ENCODE measurements around the gene SETD3.

SETD3 gene

DNA sequence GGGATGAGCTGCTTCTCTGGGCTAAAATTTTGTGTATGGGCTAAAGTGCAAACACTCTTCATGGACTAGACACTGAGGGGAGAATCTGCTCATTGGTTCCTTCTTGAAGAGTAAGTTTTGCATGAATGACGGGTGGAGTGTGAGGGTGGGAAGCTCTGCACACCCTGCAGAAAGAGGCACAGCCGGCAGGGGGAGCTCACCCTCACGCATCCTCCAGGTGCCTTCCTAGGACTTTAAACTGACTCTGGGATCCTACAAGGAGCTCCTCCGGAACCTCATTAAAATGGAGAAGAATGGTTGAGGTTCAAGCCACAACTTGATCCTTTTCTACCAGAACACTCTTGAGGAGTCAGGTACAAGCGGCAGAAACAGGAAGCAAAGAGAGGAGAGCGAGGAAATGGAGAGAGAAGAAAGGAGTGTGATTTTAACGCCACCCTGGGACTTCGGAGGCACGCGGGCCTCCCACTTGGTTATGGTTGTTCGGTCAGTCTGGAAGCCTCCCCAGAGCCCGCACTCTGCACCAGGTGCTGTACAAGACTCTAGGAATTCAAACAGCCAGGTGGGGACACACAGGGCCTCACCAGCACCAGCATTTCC, 87.5 kb downstream of the SETD3 start:
- DNase-seq (ENCODE audit: low read depth), result no peak

DNA sequence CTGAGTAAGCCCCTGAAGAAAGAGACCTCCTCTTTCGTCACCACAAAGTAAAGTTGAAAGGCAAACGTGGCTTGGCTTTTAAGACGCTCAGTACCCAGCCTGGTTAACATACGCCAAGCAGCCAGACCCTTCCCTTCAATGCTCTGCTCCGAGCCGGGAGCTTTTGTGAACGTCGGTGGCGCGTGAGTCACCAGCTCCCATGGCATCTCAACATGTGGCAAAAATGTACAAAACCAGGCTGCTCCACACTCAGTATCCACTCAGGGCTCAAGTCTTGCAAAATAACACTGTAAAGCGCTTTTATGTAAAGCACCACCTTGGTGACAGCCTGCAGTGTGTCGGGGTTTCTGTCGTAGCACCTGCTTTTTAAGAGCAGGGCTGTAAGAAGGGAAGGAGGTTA, 89.0 kb downstream of the SETD3 start:
- no peak for DNase-seq (ENCODE audit: low read depth)

DNA sequence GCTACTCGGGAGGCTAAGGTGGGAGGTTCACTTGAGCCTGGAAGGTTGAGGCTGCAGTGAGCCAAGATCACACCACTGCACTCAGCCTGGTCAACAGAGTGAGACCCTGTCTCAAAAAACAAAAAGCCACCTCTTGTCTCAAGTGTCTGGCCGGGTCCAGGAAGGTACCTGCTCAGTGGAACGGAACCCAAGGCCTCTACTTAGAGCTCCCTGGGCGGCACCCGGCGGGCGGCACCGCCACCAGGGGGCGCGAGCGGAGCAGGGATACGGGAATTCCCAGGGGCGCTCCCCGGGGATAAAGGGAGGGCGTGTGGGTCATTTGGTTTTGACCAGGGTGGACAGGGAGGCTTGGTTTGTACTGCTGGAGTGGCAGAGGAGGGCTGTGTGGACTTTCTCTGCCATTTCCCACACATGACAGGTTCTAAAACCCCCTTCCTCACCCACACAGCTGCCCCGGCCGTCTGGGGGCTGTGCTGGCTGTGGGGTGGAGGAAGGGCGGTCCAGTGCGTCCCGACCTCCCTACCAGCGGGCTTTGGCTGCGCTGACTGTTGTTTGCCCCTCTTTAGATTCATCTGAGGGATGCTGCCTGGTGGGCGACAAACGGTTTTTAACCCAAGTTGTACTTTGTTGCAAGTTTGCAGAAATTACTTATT, 91.4 kb downstream of the SETD3 start:
- DNase-seq (ENCODE audit: low read depth), result peak; percentile 25

DNA sequence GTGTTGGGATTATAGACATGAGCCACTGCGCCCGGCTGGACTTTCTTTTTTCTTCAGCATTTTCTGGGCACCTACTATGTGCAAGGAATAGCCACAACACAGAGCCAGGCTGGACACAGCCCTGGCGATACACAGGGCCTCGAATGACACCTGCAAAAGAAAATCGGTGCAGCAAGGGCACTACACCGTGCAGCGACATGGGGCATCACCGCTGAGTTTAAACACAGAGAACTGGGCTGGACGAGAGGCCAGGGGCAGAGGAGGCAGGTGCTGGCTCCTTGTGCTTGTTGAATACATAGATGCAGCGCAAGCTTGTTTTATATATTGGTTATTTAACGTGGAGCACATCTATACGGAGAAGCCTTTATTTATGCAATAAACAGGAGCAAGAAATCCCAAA, 92.4 kb downstream of the SETD3 start:
- DNase-seq (ENCODE audit: low read depth), result no peak

DNA sequence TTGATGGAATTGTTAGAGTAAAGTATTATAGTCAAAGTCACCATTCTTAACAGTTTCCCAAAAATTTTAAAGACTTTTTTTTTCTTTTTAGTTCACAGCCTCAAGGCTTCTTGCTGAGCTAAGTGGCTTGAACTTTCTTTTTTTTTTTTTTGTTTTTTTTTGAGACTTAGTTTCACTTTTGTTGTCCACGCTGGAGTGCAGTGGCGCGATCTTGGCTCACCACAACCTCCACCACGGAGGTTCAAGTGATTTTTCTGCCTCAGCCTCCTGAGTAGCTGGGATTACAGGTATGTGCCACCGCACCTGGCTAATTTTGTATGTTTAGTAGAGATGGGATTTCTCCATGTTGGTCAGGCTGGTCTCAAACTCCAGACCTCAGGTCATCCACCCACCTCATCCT, 92.8 kb downstream of the SETD3 start:
- no peak for DNase-seq (ENCODE audit: low read depth)

DNA sequence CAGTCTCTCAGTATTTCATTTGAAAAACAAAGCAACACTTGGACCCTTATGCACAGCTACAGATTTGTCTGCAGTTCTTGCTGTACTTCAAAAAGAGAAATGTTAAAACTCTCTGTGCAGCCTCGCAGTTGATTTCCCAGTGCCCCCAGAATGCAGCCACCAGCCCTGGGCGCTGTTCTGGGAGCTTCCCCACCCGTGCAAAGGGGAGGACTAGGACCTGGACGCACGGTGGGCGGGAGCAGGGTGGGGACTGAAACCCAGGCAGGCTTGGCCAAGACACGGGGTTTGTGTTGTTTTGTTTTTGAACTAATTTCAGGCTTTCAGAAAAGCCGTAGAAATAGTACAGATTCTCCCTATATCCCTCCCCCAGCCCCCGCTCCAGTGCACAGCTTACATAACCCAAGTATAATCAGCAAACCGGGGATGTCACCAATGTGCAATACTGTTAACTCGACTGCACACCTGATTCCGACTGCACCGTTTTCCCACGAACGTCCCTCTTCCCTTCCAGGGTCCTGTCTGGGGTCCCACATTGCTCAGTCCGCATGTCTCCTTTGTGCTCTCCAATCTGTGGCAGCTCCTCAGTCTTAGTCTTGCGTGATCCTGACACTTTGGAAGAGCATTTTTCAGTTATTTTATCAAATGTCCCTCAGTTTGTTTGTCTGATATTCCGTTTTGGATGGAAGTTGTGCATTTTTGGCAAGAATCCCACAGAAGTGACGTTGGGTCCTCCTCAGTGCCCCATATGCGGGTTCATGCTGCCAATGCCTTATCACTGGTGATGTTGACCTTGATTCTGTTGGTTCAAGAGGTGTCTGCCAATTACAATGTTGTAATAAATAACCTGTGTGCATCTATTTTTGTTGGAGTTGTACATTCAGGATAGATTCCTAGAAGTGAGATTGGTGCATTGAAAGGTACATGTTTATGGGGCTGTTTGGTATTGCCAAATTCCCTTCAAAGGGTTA, 95.9 kb downstream of the SETD3 start:
- DNase-seq (ENCODE audit: low read depth), result no peak

DNA sequence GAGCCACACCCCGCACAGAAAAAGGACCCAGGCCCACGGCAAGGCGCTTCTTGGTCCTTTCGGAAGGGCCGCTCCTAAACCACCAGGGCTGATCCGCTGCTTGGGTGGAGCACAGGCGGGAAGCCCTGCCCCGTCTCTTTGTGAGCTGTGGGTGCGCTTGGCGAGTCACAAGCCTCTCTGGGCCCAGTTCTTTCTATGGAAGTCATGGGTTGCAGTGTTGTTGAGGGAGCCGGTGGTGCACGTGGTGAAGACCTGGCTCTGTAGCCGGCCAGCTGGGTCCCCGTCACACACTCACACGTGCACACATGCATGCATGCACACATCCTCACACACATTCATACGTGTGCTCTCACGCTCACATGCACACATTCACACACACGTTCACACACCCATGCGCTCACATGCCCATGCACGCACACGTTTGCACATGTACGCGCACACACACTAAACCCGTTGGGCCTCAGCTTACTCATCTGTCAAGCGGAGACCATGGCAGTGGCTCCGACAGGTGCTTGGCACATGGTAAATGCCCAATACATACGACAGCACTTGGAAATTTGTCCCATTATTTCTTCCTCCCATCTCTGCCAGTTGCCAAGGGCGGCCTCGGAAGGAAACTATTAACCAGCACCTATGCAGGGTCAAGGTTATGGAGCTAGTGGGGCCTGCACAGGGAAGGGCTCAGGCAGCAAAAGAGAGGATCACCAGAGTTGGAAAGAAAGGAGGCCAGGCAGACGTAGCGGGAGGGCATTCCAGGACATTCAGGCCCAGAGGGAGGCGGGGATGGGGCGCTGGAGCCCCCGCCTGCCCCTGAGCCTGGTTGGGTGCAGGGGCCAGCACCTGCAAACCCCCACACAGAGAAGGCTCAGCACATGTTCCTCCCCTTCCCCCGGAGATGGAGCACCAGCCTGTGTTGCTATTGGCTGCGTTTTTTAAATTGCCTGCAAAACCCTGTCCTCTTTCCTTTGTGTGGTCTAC, 96.9 kb downstream of the SETD3 start:
- no peak for DNase-seq (ENCODE audit: low read depth)

DNA sequence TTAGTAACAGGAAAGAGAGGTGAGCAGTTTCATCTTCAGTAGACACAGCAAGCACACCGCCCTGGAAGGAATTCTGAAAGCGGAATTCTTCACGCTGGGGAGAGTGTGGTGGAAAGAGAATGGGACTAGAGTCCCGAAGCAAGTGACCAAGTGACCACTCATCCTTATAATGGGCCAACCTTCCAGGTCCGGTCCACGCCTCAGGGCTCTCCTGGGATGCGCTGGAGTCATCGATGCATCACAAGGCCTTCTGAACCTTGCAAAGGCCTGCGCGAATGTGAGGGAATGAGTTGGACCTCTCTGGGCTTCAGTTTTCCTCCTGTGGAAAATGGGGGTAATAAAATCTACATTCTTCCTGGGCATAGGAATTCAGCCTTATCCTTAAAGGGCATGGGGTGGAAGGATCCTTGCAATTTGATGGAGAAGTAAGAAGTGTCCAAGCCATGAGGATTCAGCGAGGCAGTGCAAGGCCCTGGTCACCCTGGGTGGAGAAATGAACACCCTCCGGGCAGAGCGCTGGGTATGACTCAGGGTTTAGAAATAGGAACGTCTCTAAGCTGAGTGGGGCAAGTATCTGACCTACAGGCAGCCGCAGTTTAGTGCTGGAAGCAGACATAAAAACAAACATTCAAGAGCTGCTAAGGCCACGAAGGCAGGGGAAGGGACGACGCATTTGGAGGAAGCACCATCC, 97.7 kb downstream of the SETD3 start:
- no peak for DNase-seq (ENCODE audit: low read depth)

DNA sequence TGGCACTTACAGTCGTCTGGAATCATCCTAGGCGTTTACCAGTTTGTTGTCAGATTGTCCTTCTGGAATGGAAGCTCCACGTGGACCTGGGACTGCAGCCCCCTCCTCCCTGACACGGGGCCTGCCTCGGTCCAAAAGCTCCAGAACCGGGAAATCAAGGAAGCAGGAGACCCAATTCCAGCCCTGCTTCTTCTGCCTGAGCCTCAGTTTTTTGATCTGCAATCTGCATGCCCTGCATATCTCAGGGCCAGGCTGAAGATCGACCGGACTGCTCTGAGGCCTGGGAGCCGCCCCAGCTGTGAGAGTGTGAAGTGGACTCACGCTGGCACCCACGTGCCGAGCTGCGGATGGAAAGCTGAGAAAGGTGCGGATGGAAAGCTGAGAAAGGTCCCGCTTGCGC, 98.6 kb downstream of the SETD3 start:
- DNase-seq (ENCODE audit: low read depth), result no peak

DNA sequence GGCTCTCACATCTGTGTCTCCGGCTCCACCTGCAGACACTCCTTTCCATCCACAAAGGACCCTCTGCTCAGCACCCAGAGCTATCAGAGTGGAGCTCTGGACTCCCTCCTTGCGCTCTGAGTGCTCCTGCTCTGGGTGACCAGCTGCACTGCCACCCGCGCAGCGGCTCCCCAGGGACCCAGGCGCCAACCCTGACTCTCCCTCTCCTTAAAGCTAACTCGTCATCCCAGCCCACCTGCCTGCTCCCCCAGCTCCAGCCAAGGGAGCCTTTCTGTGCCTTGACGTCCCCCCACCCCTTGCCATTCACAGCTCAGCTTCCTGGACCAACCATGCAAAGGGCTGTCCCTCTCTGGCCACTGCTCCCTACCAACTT, 99.0 kb downstream of the SETD3 start:
- DNase-seq (ENCODE audit: low read depth), result no peak

DNA sequence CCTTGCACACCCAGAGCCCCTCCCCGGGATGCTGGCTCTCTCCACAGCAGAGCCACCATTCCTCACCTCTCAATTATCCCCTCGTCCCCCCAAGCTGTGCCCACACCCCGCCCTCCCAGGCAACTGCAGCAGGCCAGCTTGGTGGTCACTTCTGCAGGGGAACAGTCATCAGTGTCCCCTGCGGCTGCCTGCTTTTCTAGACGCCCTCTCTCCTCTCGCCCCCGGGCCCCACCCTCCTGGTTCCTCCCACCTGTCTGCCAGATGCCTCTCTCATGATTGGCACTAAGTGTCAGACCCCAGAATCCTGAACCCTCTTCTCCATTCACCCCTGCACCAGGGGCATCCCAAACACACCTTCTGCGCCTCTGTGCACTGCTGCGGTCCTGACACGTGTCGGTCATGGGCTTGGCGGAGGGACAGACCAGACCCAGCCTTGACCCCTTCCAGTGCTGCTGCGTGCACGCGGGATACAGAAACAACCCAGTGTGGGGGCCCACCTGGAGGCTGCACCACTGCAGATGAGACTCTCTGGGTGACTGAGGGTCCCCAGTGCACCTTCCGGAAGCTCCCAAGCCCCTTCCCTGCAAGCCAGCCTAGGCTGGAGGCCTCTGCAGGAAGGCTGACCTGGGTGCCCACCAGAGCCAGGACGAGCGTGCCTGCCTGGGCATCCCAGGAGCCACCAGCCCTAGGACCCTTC, 99.5 kb downstream of the SETD3 start:
- DNase-seq (ENCODE audit: low read depth), result no peak

DNA sequence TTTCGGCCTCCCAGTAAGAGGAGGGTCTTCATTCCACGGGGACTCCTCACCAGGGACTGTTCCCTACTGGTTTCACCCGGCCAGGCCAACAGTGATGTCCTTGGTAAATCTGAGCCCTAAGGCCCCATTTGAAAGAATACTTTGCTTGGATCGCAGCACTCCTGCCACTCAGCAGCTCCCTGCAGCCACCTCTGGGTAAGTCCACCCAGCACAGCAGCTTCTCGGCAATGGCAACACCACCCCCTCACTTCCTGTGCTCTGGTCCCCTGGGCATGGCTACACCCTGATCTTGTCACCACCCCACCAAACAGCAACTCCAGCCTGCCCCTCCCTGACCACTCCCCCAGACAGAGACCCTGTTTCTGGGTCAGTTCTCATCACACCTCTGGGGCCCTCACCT, 100.3 kb downstream of the SETD3 start:
- no peak for DNase-seq (ENCODE audit: low read depth)

DNA sequence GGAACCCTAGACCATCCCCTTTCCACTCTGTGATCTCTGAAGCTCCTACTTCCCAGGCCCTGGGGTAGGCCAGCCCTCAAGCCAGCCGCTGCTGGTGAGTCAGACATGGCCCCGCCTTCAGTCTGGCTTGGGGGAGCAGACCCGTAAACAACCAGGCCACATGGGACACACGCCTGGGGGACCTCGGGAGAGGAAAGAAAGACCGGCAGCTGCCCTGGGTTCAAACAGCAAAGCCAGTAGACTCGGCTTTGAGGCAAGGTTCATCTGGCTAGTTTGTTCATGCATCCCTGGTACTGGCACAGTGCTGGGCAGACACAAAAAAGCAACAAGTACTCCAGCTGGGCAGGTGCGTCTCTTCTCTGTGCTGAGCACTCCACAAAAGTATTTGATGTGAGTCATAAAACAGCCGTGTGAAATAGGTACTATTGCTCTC, 101.9 kb downstream of the SETD3 start:
- DNase-seq (ENCODE audit: low read depth), result no peak

DNA sequence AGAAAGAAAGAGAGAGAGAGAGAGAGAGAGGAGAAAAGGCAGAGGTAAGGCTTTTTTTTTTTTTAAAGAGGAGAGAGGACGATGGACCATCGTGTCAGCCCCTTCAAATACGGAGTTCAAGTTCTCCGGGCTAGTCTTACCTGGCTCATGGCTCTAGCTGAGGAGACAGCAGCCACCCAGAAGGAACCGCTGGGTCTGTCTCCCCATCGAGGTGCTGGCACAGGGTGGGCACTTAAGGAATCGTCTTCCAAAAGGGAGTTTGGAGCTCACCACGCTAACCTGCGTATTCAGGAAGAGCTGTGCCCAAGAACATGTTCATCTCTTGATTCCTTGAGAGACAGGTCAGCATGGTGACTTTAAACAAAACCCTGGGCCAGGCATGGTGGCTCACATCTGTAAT, 102.7 kb downstream of the SETD3 start:
- no peak for DNase-seq (ENCODE audit: low read depth)

DNA sequence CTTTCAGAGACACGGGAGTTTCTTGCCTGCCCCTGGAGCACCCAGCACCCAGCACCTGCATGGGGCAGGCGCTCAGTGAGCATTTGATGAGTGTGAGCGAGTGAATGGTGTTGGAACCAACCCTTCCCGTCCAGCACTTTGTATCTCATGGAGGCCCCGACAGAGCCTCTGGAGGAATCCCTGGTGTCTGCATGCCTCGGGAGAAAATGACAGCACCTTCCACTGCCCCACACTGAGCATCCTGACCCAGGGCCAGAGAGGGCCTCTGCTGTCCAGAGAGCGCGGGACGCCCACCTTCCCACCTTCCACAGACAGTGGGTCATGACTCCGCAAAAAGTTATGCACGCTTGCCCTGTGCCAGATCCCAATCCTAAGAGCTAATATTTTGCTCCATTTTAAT, 105.7 kb downstream of the SETD3 start:
- DNase-seq (ENCODE audit: low read depth), result no peak

DNA sequence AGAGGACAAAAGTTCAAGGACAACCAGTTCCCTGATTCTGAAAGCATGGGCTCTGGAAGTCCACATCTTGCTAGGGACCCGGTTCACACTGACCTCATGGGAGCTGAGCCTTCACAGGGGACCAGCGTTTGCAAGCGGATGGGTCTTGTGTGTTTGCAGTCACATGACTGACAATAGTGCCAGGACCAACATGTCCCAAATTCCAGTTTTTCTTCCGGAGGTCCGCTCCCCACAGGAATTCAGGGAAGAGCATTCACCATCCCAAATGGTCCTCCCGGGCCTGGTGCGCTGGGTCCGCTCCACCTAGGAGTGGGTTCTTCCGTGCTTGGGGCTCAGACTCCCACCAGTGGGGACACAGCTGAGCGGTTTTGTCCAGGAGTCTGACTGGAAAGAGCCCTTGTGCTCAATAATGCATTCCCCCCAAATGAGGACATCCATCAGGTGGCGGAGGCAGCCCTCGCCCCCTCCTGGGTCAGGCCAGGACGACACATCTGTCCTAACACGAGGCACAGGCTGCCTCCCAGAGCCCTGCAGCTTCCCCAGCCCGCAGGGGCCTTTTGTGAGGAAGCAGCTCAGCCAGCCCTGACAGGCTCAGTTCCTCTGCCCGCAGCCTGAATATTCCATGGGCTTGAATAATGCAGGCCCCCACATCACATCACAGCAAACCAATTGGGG, 116.9 kb downstream of the SETD3 start:
- DNase-seq (ENCODE audit: low read depth), result no peak

DNA sequence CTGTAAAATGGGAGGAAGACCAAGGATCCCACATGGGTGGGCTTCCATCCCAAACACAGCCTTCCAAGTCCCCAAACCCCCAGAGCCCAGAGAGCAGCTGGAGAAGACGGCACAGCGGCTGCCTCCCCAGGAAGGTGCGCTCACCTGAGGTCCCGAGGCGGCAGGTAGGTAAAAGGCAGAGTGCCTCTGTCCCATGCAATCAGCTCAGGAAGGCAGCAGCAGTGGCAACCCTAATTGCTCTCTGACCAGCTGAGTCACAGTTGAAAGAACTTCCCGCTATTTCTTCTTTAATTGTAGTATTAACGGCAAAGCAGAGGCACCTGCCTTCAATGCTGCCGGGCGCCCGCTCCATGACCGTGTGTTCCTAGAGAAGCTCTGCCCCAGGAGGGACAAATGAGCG, 117.6 kb downstream of the SETD3 start:
- no peak for DNase-seq (ENCODE audit: low read depth)

DNA sequence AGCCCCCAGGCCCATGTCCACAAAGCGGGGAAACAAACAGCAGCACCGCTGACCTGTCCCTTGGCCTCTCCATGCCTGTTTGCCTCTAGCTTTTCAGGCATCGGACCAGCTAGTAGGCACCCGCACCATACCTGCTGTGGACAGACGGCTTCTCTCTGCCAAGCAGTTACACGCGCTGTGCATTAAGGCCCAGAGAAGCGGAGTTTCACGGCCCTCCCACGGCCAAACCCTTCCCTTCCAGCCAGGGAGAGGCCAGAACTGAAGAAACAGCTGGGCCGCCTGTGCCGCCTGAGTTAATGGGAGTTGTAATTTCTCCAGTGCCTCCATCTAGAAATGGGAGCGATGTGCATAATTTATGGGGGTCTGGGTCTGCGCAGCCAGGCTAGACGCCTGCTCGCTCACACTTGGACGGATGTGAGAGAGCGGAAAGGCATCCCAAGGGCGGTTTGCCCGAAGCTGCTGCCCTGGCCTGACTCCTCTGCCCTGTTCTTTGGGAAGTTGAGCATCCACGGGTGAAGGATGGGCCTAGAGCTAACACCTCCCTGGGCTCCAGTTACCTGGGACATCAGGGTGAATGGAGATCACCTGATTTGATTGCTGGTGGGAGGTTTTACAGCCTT, 119.0 kb downstream of the SETD3 start:
- no peak for DNase-seq (ENCODE audit: low read depth)

DNA sequence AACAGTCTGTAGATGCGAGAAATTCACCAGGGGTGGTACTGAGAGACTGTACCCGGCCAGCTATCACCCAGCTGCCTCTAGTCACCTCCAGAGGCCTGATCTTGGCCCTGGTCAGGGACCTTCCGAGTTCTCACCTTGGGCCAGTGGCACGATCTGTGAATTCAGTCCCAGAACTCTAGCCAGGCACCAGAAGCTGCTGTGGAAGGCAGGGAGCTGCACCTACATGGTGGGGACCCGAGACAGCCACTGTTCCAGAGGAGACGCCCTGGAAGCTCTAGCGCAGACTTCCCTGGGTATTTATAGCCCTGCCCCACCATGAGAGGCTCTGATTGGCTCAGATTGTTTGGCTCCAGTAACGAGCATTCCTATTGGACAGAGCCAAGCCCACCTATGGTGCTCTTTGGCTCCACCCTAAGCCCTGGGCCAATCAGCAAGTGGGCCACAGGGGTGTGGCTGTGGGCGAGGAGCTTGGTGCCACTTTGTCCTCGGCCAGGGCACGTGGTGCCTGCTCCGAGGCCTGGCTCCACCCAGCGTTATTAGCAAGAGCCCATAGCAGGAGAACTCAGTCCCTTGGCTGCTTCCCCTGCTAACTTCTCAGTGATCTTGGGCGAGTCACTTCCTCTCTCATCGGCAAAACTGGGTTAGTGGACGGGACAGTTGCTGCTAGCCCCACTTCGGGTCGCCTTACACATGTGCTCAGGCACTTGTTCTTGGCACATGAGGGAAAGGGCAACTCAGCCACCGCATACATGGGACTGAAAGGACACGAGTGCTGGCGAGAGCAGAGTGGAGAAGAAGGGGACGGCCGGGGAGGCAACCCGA, 119.7 kb downstream of the SETD3 start:
- DNase-seq (ENCODE audit: low read depth), result no peak

Measured in activated T-helper 9 cell treated with anti-CD3 and anti-CD28 coated beads, Interleukin-2, amount 50 U/mL, for 16 hours (primary cell).